Central memory CD8-positive, alpha-beta T cell (primary cell): Measurements from ENCODE around the gene OR2J2.
"Not testable (repeated sequence)": the region's sequence is repeated elsewhere in the genome, so short reads cannot be mapped to it uniquely, and the experiment has no call there.

Source experiments
- ATAC-seq: fragments of 150-1000 bp; cut with Tn5 transposase; replicated peaks from 2 replicates; pipeline ENCODE4 v1.10.0; 2022; ENCODE audit warnings: mild to moderate bottlenecking, moderate FRiP score, moderate number of reproducible peaks; ENCODE audit not compliant: poor library complexity, severe bottlenecking; ENCODE audit errors: extremely low read depth
- DNase-seq, 2 donors: peaks; one replicate each; pipeline ENCODE4 v3.0.0; 2021; ENCODE audit warnings: low spot score in 2 of 2
- H3K27ac Mint-ChIP-seq: one replicate; pipeline ENCODE4 v1.8.0; 2022; ENCODE audit warnings: low read depth, mild to moderate bottlenecking, moderate library complexity, mixed read lengths
- H3K27me3 Mint-ChIP-seq: one replicate; pipeline ENCODE4 v1.8.0; 2022; ENCODE audit warnings: mixed read lengths
- H3K36me3 Mint-ChIP-seq: one replicate; pipeline ENCODE4 v1.8.0; 2022; ENCODE audit warnings: mild to moderate bottlenecking, moderate library complexity, mixed read lengths; ENCODE audit not compliant: insufficient read depth
- H3K4me1 Mint-ChIP-seq: one replicate; pipeline ENCODE4 v1.8.0; 2022; ENCODE audit warnings: mixed read lengths
- H3K4me3 Mint-ChIP-seq: one replicate; pipeline ENCODE4 v1.8.0; 2022; ENCODE audit warnings: mild to moderate bottlenecking, moderate library complexity, mixed read lengths
- H3K9me3 Mint-ChIP-seq: one replicate; pipeline ENCODE4 v1.8.0; 2022; ENCODE audit warnings: mixed read lengths

OR2J2 gene

DNA sequence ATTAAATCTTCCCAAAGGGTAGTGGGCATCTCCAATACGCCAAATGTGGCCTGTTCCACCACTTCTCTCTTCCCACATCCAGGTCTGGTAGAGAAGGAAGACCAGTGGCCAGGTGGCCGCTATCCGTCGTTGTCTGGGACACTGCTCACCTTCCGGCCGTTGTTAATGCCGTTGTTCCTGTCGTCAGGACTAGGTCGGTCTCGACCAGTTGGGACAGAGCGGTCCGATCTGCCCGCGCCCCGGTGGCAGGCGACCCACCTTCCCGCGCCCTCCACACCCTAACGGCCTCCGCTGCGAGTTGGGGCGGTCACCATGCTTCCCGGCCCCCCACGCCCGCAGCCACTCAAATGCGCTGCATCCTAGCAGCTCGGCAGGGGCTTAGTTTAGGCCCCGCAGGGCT lies 5.1 kb upstream of the OR2J2 start:
- not testable (repeated sequence) for H3K36me3 Mint-ChIP-seq, H3K9me3 Mint-ChIP-seq, H3K4me3 Mint-ChIP-seq, H3K4me1 Mint-ChIP-seq, DNase-seq, ATAC-seq, H3K27ac Mint-ChIP-seq
- peaks cover 56% of the 10 kb centered on the region for H3K27me3 Mint-ChIP-seq

DNA sequence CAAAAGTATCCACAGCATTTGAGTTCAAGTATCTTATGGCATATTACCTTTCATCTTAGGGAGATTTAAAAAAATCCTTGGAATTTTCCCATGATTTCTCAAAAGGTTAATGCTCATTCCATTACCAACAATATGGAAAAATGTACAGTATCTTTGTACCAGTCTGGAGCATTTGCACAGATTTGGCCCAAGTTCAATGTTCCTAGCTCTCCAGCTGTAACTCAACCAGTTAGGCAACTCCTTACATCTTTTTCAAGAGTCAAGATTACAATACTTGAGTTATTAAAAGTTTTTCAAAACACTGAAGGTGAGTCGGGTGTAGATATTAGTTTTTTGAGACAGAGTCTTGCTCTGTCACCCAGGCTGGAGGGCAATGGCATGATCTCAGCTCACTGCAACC lies 1.0 kb downstream of the OR2J2 start:
- H3K27ac Mint-ChIP-seq = no peak overlapping the region
- ATAC-seq = no peak
- H3K4me1 Mint-ChIP-seq = no peaks in the 10 kb centered on the region
- no peak overlapping the region for H3K4me3 Mint-ChIP-seq
- no peak for DNase-seq
- H3K27me3 Mint-ChIP-seq = peaks cover 36% of the 10 kb centered on the region
- H3K36me3 Mint-ChIP-seq = no peaks in the 10 kb centered on the region
- H3K9me3 Mint-ChIP-seq = no peaks in the 10 kb centered on the region

DNA sequence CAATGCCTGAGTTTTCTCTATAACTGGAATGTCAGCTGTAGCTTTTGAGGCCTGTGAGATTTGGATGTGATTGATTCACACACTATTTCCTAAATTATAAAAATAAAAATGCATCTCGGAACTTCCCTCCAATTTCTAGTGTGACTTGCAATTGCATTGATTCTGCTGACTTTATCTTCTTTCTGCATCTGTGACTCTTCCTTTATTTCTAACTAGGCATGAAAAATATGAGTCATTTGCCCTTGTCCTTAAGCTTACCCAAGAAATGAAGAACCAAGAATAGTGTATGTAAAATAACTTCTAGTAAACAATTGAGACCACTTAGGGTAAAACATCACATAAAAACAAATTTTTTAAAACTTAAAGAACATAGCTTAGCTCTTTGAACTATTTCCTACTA lies 12.9 kb downstream of the OR2J2 start:
- Mint-ChIP-seq H3K9me3 (no peaks in the 10 kb centered on the region), H3K36me3 (peaks cover 1% of the 10 kb centered on the region), H3K27me3 (peaks cover 81% of the 10 kb centered on the region), H3K4me3 (no peak overlapping the region), H3K4me1 (no peaks in the 10 kb centered on the region), H3K27ac (no peak overlapping the region)
- ATAC-seq (no peak), DNase-seq (no peak)

DNA sequence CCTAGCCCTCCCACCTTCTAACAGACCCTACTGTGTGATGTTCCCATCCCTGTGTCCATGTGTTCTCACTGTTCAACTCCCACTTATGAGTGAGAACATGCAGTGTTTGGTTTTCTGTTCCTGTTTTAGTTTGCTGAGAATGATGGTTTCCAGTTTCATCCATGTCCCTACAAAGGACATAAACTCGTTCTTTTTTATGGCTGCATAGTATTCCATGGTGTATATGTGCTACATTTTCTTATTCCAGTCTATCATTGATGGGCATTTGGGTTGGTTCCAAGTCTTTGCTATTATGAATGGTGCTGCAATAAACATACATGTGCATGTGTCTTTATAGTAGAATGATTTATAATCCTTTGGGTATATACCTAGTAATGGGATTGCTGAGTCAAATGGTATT lies 18.0 kb downstream of the OR2J2 start:
- not testable (repeated sequence) for H3K4me1 Mint-ChIP-seq, H3K4me3 Mint-ChIP-seq, H3K27ac Mint-ChIP-seq, ATAC-seq, DNase-seq, H3K9me3 Mint-ChIP-seq, H3K36me3 Mint-ChIP-seq
- H3K27me3 Mint-ChIP-seq = peaks cover 86% of the 10 kb centered on the region

DNA sequence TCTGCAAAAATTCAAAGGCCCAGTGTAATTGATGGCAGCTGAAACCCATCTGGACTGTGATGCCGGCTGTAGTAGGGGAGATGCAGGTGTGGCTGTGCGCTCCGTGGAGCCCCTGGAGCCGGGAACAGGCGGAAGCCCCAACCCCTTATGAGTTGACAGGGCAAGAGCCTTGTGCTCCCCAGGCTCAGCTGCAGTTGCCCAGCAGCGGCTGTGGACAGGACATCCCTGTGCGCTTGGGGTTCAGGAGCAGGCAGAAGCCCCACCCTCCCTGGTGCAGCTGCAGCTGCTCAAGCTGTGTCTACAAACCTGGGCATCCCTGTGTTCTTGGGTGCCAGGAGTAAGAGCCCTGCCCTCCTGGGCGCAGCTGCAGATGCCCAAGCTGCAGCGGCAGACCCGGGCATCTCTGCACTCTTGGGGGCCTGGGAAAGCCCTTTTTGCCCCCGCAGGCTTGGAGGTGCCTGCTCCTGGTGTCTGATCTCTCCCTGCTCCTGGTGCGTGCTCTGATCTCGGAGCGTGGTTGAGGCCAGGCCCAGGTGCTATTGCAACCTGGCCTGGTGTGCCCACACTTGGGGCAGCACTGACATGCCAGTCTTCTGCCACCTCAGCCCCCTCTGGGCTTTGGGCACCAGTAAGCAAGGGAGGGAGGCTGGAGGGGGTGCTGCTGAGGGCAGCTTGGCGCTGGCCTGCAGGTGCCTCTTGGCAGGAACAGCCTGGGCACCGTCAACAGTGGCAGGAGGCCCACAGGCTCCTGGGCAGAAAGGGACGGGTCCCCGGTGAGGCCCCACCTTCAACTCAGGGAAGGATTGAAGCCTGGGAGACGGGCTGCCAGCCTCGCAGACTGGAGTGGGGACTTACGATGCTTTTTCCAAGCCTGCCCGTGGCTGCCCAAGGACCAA lies 30.3 kb downstream of the OR2J2 start:
- Mint-ChIP-seq H3K4me3 (no peak overlapping the region), H3K27ac (no peak overlapping the region), H3K4me1 (no peaks in the 10 kb centered on the region), H3K36me3 (no peaks in the 10 kb centered on the region), H3K9me3 (no peaks in the 10 kb centered on the region), H3K27me3 (peaks cover 51% of the 10 kb centered on the region)
- DNase-seq (no peak), ATAC-seq (no peak)

DNA sequence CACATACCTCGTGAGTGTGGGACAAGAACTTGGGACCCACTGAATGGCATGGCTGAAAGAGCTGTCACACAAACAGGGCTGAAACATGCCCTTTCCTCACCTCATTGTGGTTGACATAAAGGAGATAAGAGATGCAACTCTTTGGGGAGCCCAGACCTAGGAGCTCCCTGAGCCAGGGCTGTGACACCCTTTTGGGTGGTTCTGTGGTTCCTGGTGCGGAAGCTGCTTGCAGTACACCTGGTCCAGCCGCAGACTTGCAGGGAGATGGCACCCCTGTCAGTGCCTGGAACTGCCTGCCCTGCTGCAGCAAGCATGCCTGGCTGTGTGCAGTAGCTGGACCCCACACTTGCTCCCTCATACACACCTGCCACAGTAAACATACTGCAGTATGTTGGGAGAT lies 31.3 kb downstream of the OR2J2 start:
- H3K9me3 Mint-ChIP-seq = no peaks in the 10 kb centered on the region
- H3K4me1 Mint-ChIP-seq = no peaks in the 10 kb centered on the region
- peaks cover 42% of the 10 kb centered on the region for H3K27me3 Mint-ChIP-seq
- no peak overlapping the region for H3K27ac Mint-ChIP-seq
- no peak for DNase-seq
- no peak for ATAC-seq
- no peaks in the 10 kb centered on the region for H3K36me3 Mint-ChIP-seq
- H3K4me3 Mint-ChIP-seq = no peak overlapping the region

DNA sequence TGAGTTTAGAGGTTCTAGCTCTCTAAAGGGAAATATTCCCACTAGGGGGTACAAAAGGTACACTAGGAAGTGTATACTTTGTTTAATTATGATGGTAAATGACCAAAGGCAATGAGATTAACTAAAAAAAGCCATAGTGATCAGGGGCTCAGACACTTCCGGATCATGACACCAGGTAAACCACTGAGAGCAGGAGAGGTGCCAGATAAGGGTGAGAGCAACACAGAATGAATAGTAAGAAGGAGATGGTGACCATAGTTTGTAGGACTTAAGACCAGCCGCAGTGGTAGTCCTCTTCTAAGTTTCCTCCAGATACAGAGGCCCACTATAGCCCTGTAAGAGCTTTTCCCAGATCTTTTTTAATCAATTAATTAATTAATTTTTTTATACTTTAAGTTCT lies 40.8 kb downstream of the OR2J2 start:
- H3K27ac Mint-ChIP-seq = no peak overlapping the region
- peaks cover 67% of the 10 kb centered on the region for H3K27me3 Mint-ChIP-seq
- H3K9me3 Mint-ChIP-seq = no peaks in the 10 kb centered on the region
- no peak for ATAC-seq
- no peaks in the 10 kb centered on the region for H3K4me1 Mint-ChIP-seq
- no peak overlapping the region for H3K4me3 Mint-ChIP-seq
- DNase-seq = no peak
- H3K36me3 Mint-ChIP-seq = no peaks in the 10 kb centered on the region

DNA sequence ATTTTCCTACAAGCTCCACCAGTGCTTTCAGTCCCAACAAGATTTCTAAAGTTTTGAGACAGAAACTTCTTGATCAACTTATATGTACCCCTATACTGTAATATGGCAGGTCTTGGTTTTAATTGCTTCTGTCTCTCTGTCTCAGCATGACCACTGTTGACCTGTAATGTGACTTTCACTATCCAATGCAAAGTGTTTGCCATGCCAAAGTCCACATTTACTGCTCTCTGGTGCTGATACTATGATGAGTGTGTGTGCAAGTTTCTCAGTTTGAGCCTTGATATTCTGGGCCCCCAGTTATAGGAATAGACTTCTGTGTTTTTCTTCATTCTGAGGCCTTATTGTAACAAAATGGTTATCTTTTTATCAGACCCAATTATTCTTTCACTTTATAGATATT lies 45.8 kb downstream of the OR2J2 start:
- H3K36me3 Mint-ChIP-seq = no peaks in the 10 kb centered on the region
- no peak for ATAC-seq
- H3K9me3 Mint-ChIP-seq = no peaks in the 10 kb centered on the region
- H3K27me3 Mint-ChIP-seq = peaks cover 69% of the 10 kb centered on the region
- H3K4me3 Mint-ChIP-seq = no peak overlapping the region
- DNase-seq = no peak
- H3K4me1 Mint-ChIP-seq = no peaks in the 10 kb centered on the region
- H3K27ac Mint-ChIP-seq = no peak overlapping the region

DNA sequence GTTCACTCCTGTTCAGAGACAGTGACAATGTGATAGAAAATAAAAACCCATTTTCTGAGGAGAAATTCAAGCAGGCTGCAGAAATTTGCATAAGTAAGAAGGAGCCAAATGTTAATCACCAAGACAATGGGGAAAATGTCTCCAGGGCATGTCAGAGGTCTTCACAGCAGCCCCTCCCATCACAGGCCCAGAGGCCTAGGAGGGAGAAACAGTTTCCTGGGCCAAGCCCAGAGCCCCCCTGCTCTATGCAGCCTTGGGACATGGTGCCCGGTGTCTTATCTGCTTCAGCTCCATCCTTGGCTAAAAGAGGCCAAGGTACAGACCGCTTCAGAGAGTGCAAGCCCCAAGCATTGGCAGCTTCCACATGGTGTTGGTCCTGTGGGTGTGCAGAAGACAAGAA lies 46.5 kb downstream of the OR2J2 start:
- not testable (repeated sequence) for H3K4me1 Mint-ChIP-seq, H3K4me3 Mint-ChIP-seq
- H3K27me3 Mint-ChIP-seq = peaks cover 68% of the 10 kb centered on the region

DNA sequence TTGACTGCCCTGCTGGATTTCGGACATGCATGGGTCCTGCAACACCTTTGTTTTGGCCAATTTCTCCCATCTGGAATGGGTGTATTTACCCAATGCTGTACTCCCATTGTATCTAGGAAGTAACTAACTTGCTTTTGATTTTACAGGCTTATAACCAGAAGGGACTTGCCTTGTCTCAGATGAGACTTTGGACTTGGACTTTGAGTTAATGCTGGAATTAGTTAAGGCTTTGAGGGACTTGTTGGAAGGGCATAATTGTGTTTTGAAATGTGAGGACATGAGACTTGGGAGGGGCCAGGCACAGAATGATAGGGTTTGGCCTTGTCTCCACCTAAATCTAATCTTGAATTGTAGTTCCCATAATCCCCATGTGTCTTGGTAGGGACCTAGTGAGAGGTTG lies 47.3 kb downstream of the OR2J2 start:
- H3K4me1 Mint-ChIP-seq, DNase-seq, H3K4me3 Mint-ChIP-seq, H3K9me3 Mint-ChIP-seq, H3K36me3 Mint-ChIP-seq, H3K27ac Mint-ChIP-seq, ATAC-seq: not testable (repeated sequence)
- peaks cover 64% of the 10 kb centered on the region for H3K27me3 Mint-ChIP-seq

More for the DNA sequence above, 46.5 kb downstream of the OR2J2 start:
- not testable (repeated sequence) for H3K36me3 Mint-ChIP-seq, H3K27ac Mint-ChIP-seq, H3K9me3 Mint-ChIP-seq, DNase-seq, ATAC-seq
